Measurements from ENCODE around the gene FCN3. TPM values are rescaled to one million over a fixed set of nuclear protein-coding genes. Genes with fewer than 3 reads are reported as not detected.

Gene FCN3
- total RNA-seq, 3 donors from 2014 or later (not counting 1 experiment from before 2014, with no cell fraction given), result not detected

DNA sequence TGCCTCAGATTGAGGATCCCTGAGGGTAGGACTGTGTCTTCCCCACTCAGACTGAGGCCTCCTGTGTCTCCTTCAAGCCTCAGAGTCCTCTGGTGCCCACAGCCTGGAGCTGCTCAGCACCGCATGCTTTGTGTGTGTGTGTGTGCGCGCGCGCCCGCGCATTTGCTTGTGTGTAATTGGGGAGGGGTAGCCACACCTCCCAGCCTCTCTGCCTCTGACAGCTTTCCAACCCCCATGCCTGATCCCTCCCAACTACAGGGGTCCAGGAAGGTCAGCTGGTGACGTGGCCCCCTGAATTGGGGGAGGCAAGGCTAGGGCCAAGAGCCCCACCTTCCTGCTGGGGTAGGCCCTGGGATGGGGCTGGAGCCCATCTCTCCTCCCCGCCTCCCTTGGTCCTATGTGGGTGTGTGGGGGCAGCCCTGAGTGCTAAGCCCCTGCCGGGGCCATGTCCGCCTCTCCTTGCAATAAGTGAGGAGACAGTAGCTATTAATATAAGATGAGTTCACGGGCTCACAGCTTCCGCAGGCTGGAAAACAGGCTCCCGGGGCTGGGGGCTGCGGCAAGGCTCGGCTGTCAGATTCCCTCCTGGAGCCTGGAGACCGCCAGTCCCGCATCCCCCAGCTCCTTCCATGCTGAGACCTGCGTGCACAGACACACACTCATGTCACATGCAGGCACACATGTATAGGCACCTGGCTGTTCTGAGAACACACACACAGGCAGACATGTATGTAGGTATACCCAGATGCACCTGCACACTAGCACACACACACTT is 24.8 kb upstream of the FCN3 start:
- peaks cover 31 to 42% of the 10 kb centered on the region in 2 donors for H3K4me1 Mint-ChIP-seq
- TF ChIP-seq, protein P1, sequence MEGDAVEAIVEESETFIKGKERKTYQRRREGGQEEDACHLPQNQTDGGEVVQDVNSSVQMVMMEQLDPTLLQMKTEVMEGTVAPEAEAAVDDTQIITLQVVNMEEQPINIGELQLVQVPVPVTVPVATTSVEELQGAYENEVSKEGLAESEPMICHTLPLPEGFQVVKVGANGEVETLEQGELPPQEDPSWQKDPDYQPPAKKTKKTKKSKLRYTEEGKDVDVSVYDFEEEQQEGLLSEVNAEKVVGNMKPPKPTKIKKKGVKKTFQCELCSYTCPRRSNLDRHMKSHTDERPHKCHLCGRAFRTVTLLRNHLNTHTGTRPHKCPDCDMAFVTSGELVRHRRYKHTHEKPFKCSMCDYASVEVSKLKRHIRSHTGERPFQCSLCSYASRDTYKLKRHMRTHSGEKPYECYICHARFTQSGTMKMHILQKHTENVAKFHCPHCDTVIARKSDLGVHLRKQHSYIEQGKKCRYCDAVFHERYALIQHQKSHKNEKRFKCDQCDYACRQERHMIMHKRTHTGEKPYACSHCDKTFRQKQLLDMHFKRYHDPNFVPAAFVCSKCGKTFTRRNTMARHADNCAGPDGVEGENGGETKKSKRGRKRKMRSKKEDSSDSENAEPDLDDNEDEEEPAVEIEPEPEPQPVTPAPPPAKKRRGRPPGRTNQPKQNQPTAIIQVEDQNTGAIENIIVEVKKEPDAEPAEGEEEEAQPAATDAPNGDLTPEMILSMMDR (IDR thresholded peaks at IDR 0.05), result no peak
- WGBS (ENCODE audit: insufficient coverage), result 94% methylated on average over 12 of the region's 19 CpGs
- H3K4me3 Mint-ChIP-seq, result no peak overlapping the region
- H3K27me3 Mint-ChIP-seq (ENCODE audit: low read depth in 2 of 2), result no peaks in the 10 kb centered on the region
- H3K27me3 ChIP-seq (ENCODE audit: control insufficient read depth, insufficient read depth, low read length), result no peaks in the 10 kb centered on the region
- no peaks in the 10 kb centered on the region for H3K36me3 ChIP-seq (ENCODE audit: control insufficient read depth, insufficient read depth, low read length)
- H3K36me3 Mint-ChIP-seq, result no peaks in the 10 kb centered on the region
- DNase-seq (no peak), ATAC-seq (no peak)
- peak overlapping the region in 1 of 2 donors; percentile 57 for H3K27ac Mint-ChIP-seq
- no peak overlapping the region for H3K27ac ChIP-seq (ENCODE audit: low read length)
- H3K4me3 ChIP-seq (ENCODE audit: low read length), result no peak overlapping the region
- intact Hi-C loops (cut with micrococcal nuclease), result loop anchor here (5.0 kb wide), 2 partner anchors 208 to 297 kb away; no protein-coding TSS in a partner anchor
- H3K9me3 ChIP-seq (ENCODE audit: control insufficient read depth, insufficient read depth, low read length), result no peaks in the 10 kb centered on the region
- no peaks in the 10 kb centered on the region for H3K9me3 Mint-ChIP-seq
- H3K4me1 ChIP-seq (ENCODE audit: control insufficient read depth, insufficient read depth, low read length), result peaks cover 41% of the 10 kb centered on the region

DNA sequence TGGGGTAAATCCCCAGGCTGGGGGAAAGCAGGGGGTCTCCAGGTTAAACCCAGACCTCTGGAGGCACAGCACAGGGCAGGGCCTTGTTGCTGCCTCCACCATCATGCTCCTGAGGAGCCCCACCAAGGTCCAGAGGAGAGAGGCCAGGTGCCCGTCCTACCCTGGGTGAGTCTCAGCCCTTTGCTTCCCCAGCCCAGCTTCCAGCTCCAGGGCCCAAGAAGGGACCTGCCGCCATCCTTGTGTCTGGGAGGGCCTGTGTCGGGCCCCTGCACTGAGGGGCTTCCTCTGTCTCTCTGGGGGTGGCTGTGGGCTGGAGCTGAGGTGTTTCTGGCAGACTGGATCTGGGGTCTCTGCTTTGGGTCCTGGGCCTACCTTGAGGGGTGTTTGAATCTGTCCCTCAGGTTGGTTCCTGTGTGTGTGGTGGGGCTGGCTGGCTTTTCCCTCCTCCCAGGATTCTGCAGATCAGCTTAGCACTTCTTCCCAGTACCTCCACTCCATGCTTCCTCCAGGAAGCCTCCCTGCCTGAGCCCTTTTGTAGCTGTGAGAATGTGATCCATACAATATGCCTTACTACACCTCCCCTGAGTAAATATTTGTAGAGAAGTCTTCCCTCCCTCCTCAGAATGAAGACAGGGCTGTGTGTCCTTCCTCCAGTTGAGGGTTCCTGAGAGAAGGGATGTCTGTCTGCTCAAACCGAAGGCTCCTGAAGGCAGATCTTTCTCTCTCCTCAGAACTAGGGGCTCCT is 24.0 kb upstream of the FCN3 start:
- Histone ChIP-seq H3K27me3 (ENCODE audit: control insufficient read depth, insufficient read depth, low read length) (no peaks in the 10 kb centered on the region), H3K9me3 (ENCODE audit: control insufficient read depth, insufficient read depth, low read length) (no peaks in the 10 kb centered on the region), H3K36me3 (ENCODE audit: control insufficient read depth, insufficient read depth, low read length) (no peaks in the 10 kb centered on the region), H3K4me1 (ENCODE audit: control insufficient read depth, insufficient read depth, low read length) (peaks cover 32% of the 10 kb centered on the region), H3K4me3 (ENCODE audit: low read length) (no peak overlapping the region), H3K27ac (ENCODE audit: low read length) (no peak overlapping the region)
- Mint-ChIP-seq H3K36me3 (no peaks in the 10 kb centered on the region), H3K27ac (peak overlapping the region in 1 of 2 donors; percentile 57), H3K4me1 (peaks cover 23 to 33% of the 10 kb centered on the region in 2 donors), H3K27me3 (ENCODE audit: low read depth in 2 of 2) (no peaks in the 10 kb centered on the region), H3K4me3 (no peak overlapping the region), H3K9me3 (no peaks in the 10 kb centered on the region)
- no peak for DNase-seq
- ATAC-seq, result no peak
- 87% methylated on average over 4 of the region's 4 CpGs for WGBS (ENCODE audit: insufficient coverage)
- intact Hi-C loops (cut with micrococcal nuclease), result loop anchor here (5.0 kb wide), 1 partner anchor 296 kb away; no protein-coding TSS in a partner anchor
- TF ChIP-seq, protein P1 (IDR thresholded peaks at IDR 0.05), result no peak

DNA sequence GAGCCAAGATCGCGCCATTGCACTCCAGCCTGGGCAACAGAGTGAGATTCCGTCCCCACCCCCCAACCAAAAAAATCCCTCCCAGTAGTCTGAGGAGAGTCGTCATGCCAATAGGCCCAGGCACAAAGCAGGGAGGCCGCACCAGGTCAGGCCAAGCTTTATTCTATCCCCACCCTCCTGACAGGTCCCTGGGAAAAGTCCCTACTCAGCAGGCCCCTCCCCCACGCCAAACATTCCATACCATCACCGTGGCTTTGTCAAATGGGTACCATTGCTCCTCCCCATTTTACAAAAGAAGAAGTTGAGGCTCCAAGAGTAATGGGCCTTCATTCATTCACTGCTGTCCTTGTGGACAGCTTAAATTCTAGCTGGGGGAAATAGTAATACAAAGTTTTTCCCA is 23.1 kb upstream of the FCN3 start:
- intact Hi-C loops (cut with micrococcal nuclease), result loop anchor here (5.0 kb wide), 1 partner anchor 295 kb away; no protein-coding TSS in a partner anchor
- Mint-ChIP-seq H3K27ac (no peak overlapping the region), H3K27me3 (ENCODE audit: low read depth in 2 of 2) (no peaks in the 10 kb centered on the region), H3K4me1 (peaks cover 15 to 27% of the 10 kb centered on the region in 2 donors), H3K9me3 (no peaks in the 10 kb centered on the region), H3K36me3 (no peaks in the 10 kb centered on the region), H3K4me3 (no peak overlapping the region)
- TF ChIP-seq, protein P1 (IDR thresholded peaks at IDR 0.05), result no peak
- H3K9me3 ChIP-seq (ENCODE audit: control insufficient read depth, insufficient read depth, low read length), result no peaks in the 10 kb centered on the region
- no peaks in the 10 kb centered on the region for H3K27me3 ChIP-seq (ENCODE audit: control insufficient read depth, insufficient read depth, low read length)
- no peak overlapping the region for H3K27ac ChIP-seq (ENCODE audit: low read length)
- no peak overlapping the region for H3K4me3 ChIP-seq (ENCODE audit: low read length)
- peaks cover 29% of the 10 kb centered on the region for H3K4me1 ChIP-seq (ENCODE audit: control insufficient read depth, insufficient read depth, low read length)
- ATAC-seq (no peak), DNase-seq (no peak)
- WGBS (ENCODE audit: insufficient coverage), result 88% methylated on average over 7 of the region's 7 CpGs
- no peaks in the 10 kb centered on the region for H3K36me3 ChIP-seq (ENCODE audit: control insufficient read depth, insufficient read depth, low read length)
